Panc1 (cell line): ENCODE measurements around the gene UBE2K. TPM values are rescaled to one million over a fixed set of nuclear protein-coding genes. Genes with fewer than 3 reads are reported as not detected.

Source experiments
- ATAC-seq: fragments of 200-7000 bp; cut with Tn5 transposase; 2 replicates; pipeline ENCODE4 v1.9.1; 2020; ENCODE audit warnings: mild to moderate bottlenecking, moderate library complexity
- BruUV-seq: library from RNA; stranded (reverse); fragments of 400-500 nt; replicated peaks from 2 replicates; lab custom pipeline; 2021; lab: Mats Ljungman, UMichigan
- CTCF ChIA-PET: fragments of 300-600 bp; sonication (Branson Sonifier 250); formaldehyde crosslinking; loops from one replicate; lab custom pipeline; 2022; ENCODE audit warnings: antibody characterized with exemption; lab: Charles Lee
- POLR2A ChIA-PET: fragments of 300-600 bp; sonication (Branson Sonifier 250); formaldehyde crosslinking; loops from one replicate; lab custom pipeline; 2022; ENCODE audit warnings: antibody characterized with exemption; lab: Charles Lee
- DNase-seq: peaks from one replicate; pipeline ENCODE4 v3.0.0-alpha.2; 2010; ENCODE audit warnings: low read depth, low spot score
- H3K27ac ChIP-seq: 2 replicates; pipeline ENCODE4 v1.5.1; 2011; ENCODE audit warnings: mild to moderate bottlenecking, low read length, inconsistent platforms
- H3K27me3 ChIP-seq: fragments of 200-500 bp; sonication (Bioruptor generic); 2 replicates; pipeline ENCODE4 v1.6.0; 2014; ENCODE audit warnings: low read length, inconsistent platforms; ENCODE audit not compliant: control insufficient read depth, insufficient read depth
- H3K36me3 ChIP-seq: fragments of 200-500 bp; sonication (Bioruptor generic); 2 replicates; pipeline ENCODE4 v1.5.1; 2014; ENCODE audit warnings: inconsistent platforms, mild to moderate bottlenecking, low read length, moderate library complexity; ENCODE audit not compliant: control insufficient read depth, insufficient read depth
- H3K4me1 ChIP-seq: 2 replicates; pipeline ENCODE4 v1.5.1; 2011; ENCODE audit warnings: inconsistent platforms, mild to moderate bottlenecking, low read length, moderate library complexity; ENCODE audit not compliant: control insufficient read depth, insufficient read depth
- H3K4me3 ChIP-seq, 2 experiments: 2 replicates each; pipeline ENCODE4 v1.5.1; 2011 to 2012; ENCODE audit warnings: low read depth in 2 of 2, low read length in 2 of 2, mild to moderate bottlenecking in 2 of 2, inconsistent platforms in 1 of 2, moderate library complexity in 1 of 2
- H3K9me3 ChIP-seq: fragments of 200-500 bp; sonication (Bioruptor generic); 2 replicates; pipeline ENCODE4 v1.5.1; 2014; ENCODE audit warnings: low read depth, mild to moderate bottlenecking, inconsistent platforms, low read length, moderate library complexity; ENCODE audit not compliant: control insufficient read depth, insufficient read depth
- CTCF ChIP-seq: fragments of 450-650 bp; IDR thresholded peaks from 2 replicates; pipeline ENCODE4 v1.5.1; 2017; ENCODE audit warnings: mild to moderate bottlenecking
- POLR2AphosphoS5 ChIP-seq: IDR thresholded peaks from 2 replicates; pipeline ENCODE4 v1.6.1; 2012; ENCODE audit warnings: mild to moderate bottlenecking, low read depth, low read length, moderate library complexity
- REST ChIP-seq, 2 experiments: IDR thresholded peaks; 2 replicates each; pipeline ENCODE4 v1.6.1; 2011 to 2012; ENCODE audit warnings: low read depth in 2 of 2, control low read depth in 1 of 2, low read length in 1 of 2, mild to moderate bottlenecking in 1 of 2, moderate library complexity in 1 of 2; ENCODE audit not compliant: insufficient read depth in 1 of 2
- SIN3A ChIP-seq: IDR thresholded peaks from 2 replicates; pipeline ENCODE4 v1.6.1; 2012; ENCODE audit warnings: low read depth, mild to moderate bottlenecking, low read length, moderate library complexity, borderline replicate concordance; ENCODE audit not compliant: insufficient read depth
- TCF7L2 ChIP-seq: IDR thresholded peaks from 2 replicates; pipeline ENCODE4 v1.6.1; 2011; ENCODE audit warnings: mild to moderate bottlenecking, low read depth, low read length, inconsistent platforms
- in situ Hi-C: cut with HindIII; loops from 2 replicates; pipeline ENCODE4 v1.10.0; 2016; ENCODE audit warnings: low sequenced_read_pairs, low pct_unique_long_range_greater_than_20kb
- intact Hi-C: fragments of 100-400 bp; cut with micrococcal nuclease; formaldehyde crosslinking; loops from one replicate; pipeline ENCODE4 v1.10.0; 2022; ENCODE audit not compliant: unreplicated experiment
- total RNA-seq: library from RNA; stranded (reverse); gene quantifications from one replicate; pipeline ENCODE4 v1.2.1, GENCODE V29; 2021; ENCODE audit not compliant: unreplicated experiment

Gene UBE2K
- total RNA-seq, 1 experiment from 2014 or later = 84.1 TPM

- no peak overlapping the region for H3K27ac ChIP-seq
- no peak for DNase-seq
- no peaks in the 10 kb centered on the region for H3K4me1 ChIP-seq
- H3K36me3 ChIP-seq = peaks cover 7% of the 10 kb centered on the region
- ATAC-seq = no peak
- no peak overlapping the region for H3K4me3 ChIP-seq
- BruUV-seq = no TSS peak
- in situ Hi-C loops (no loop called here), intact Hi-C loops (no loop called here)
- H3K27me3 ChIP-seq = no peaks in the 10 kb centered on the region
- POLR2A ChIA-PET = no interaction called here
- CTCF ChIA-PET = no interaction called here
- no peaks in the 10 kb centered on the region for H3K9me3 ChIP-seq
- TF ChIP-seq POLR2AphosphoS5 (no peak), TCF7L2 (no peak), CTCF (no peak), REST (IDR thresholded peaks at IDR 0.05; ENCODE audit: insufficient read depth in 1 of 2, low read depth in 2 of 2, low read length in 1 of 2) (no peak), SIN3A (no peak)
Measured at GRCh38 chr4:39759569-39759968, 61.6 kb downstream of the UBE2K start.

- TF ChIP-seq POLR2AphosphoS5 = no peak
- TF ChIP-seq SIN3A = no peak
- TF ChIP-seq CTCF = no peak
- in situ Hi-C loops = no loop called here
Measured at GRCh38 chr4:39761005-39761667, 63.2 kb downstream of the UBE2K start.

More at GRCh38 chr4:39761005-39761667, 63.2 kb downstream of the UBE2K start:
- ATAC-seq (peak; percentile 30; the same call in 1 of the 2 replicates), DNase-seq (no peak)
- H3K4me3 ChIP-seq = no peak overlapping the region
- no peaks in the 10 kb centered on the region for H3K9me3 ChIP-seq
- intact Hi-C loops = no loop called here
- no peaks in the 10 kb centered on the region for H3K4me1 ChIP-seq
- H3K27ac ChIP-seq = no peak overlapping the region
- H3K36me3 ChIP-seq = peaks cover 4% of the 10 kb centered on the region
- ChIA-PET POLR2A (no interaction called here), CTCF (no interaction called here)
- H3K27me3 ChIP-seq = no peaks in the 10 kb centered on the region
- BruUV-seq = TSS peak; percentile 10
